ENCODE data around the gene PCSK4.

PCSK4 gene

GRCh38 chr19:1461862-1462261, 28.3 kb downstream of the PCSK4 start:
- Histone ChIP-seq H2AFZ (ENCODE audit: low read depth) (no peak overlapping the region), H4K20me1 (ENCODE audit: insufficient read depth) (no peaks in the 10 kb centered on the region)

GRCh38 chr19:1460033-1460995, 29.8 kb downstream of the PCSK4 start:
- H4K20me1 ChIP-seq (ENCODE audit: insufficient read depth) = no peaks in the 10 kb centered on the region
- H3K79me2 ChIP-seq (ENCODE audit: insufficient read depth, low read depth) = no peaks in the 10 kb centered on the region
- no peak overlapping the region for H3K9ac ChIP-seq
- peaks cover 3% of the 10 kb centered on the region for H3K4me1 ChIP-seq (ENCODE audit: low read depth, poor library complexity, severe bottlenecking)
- H3K4me2 ChIP-seq = no peak overlapping the region
- no peak overlapping the region for H3K27ac ChIP-seq
- no peak overlapping the region for H3K4me3 ChIP-seq (IDR thresholded peaks at IDR 0.05; ENCODE audit: insufficient read depth, low read depth, low read length)
- no peak overlapping the region for H2AFZ ChIP-seq (ENCODE audit: low read depth)
- no peaks in the 10 kb centered on the region for H3K36me3 ChIP-seq (ENCODE audit: insufficient read depth)
- peaks cover 49% of the 10 kb centered on the region for H3K27me3 ChIP-seq (ENCODE audit: insufficient read depth, low read depth)
- no peak for TF ChIP-seq CTCF (conservative IDR thresholded peaks at IDR 0.05; ENCODE audit: low read depth, low read length)

More at GRCh38 chr19:1461862-1462261, 28.3 kb downstream of the PCSK4 start:
- H3K27me3 ChIP-seq (ENCODE audit: insufficient read depth, low read depth) = peaks cover 43% of the 10 kb centered on the region
- no peak overlapping the region for H3K4me3 ChIP-seq (IDR thresholded peaks at IDR 0.05; ENCODE audit: insufficient read depth, low read depth, low read length)
- no peaks in the 10 kb centered on the region for H3K79me2 ChIP-seq (ENCODE audit: insufficient read depth, low read depth)
- no peak overlapping the region for H3K9ac ChIP-seq
- H3K36me3 ChIP-seq (ENCODE audit: insufficient read depth) = no peaks in the 10 kb centered on the region
- H3K27ac ChIP-seq = no peak overlapping the region
- no peaks in the 10 kb centered on the region for H3K4me1 ChIP-seq (ENCODE audit: low read depth, poor library complexity, severe bottlenecking)
- TF ChIP-seq CTCF (conservative IDR thresholded peaks at IDR 0.05; ENCODE audit: low read depth, low read length) = no peak
- no peak overlapping the region for H3K4me2 ChIP-seq

- H3K27me3 ChIP-seq (ENCODE audit: insufficient read depth, low read depth) = peaks cover 56% of the 10 kb centered on the region
- no peak overlapping the region for H3K4me2 ChIP-seq
- H3K36me3 ChIP-seq (ENCODE audit: insufficient read depth) = no peaks in the 10 kb centered on the region
- H3K4me1 ChIP-seq (ENCODE audit: low read depth, poor library complexity, severe bottlenecking) = peaks cover 10% of the 10 kb centered on the region
- no peaks in the 10 kb centered on the region for H4K20me1 ChIP-seq (ENCODE audit: insufficient read depth)
- no peak overlapping the region for H2AFZ ChIP-seq (ENCODE audit: low read depth)
- no peak overlapping the region for H3K27ac ChIP-seq
- no peak overlapping the region for H3K4me3 ChIP-seq (IDR thresholded peaks at IDR 0.05; ENCODE audit: insufficient read depth, low read depth, low read length)
- no peak for TF ChIP-seq CTCF (conservative IDR thresholded peaks at IDR 0.05; ENCODE audit: low read depth, low read length)
- H3K79me2 ChIP-seq (ENCODE audit: insufficient read depth, low read depth) = no peaks in the 10 kb centered on the region
- no peak overlapping the region for H3K9ac ChIP-seq
These were observed 30.7 kb downstream of the PCSK4 start for GRCh38 chr19:1459479-1459878.

- Histone ChIP-seq H3K9ac (no peak overlapping the region), H3K4me2 (no peak overlapping the region), H3K79me2 (ENCODE audit: insufficient read depth, low read depth) (no peaks in the 10 kb centered on the region), H3K4me1 (ENCODE audit: low read depth, poor library complexity, severe bottlenecking) (peaks cover 17% of the 10 kb centered on the region), H3K4me3 (IDR thresholded peaks at IDR 0.05; ENCODE audit: insufficient read depth, low read depth, low read length) (no peak overlapping the region), H2AFZ (ENCODE audit: low read depth) (no peak overlapping the region), H3K27me3 (ENCODE audit: insufficient read depth, low read depth) (peaks cover 72% of the 10 kb centered on the region), H3K27ac (no peak overlapping the region), H3K36me3 (ENCODE audit: insufficient read depth) (no peaks in the 10 kb centered on the region), H4K20me1 (ENCODE audit: insufficient read depth) (no peaks in the 10 kb centered on the region)
- TF ChIP-seq CTCF (conservative IDR thresholded peaks at IDR 0.05; ENCODE audit: low read depth, low read length) = no peak
These were observed 32.3 kb downstream of the PCSK4 start for GRCh38 chr19:1457892-1458291.
